HL-60 (cell line): Measurements from ENCODE around the gene EDRF1.

ENCODE experiments used
- DNase-seq, 2 experiments: peaks; one replicate each; pipeline ENCODE4 v3.0.0-alpha.2; 2010 to 2020; ENCODE audit warnings: low read depth in 1 of 2, low spot score in 1 of 2
- H3K27ac ChIP-seq: fragments of 250-450 bp; sonication (Bioruptor Pico); replicated peaks from 2 replicates; pipeline ENCODE4 v1.5.1; 2020; ENCODE audit warnings: mild to moderate bottlenecking, moderate library complexity
- H3K27me3 ChIP-seq: fragments of 250-450 bp; sonication (Bioruptor Pico); 2 replicates; pipeline ENCODE4 v1.5.1; 2021; ENCODE audit warnings: mild to moderate bottlenecking, moderate library complexity; ENCODE audit not compliant: insufficient read depth, poor library complexity, severe bottlenecking
- H3K4me3 ChIP-seq: replicated peaks from 2 replicates; pipeline ENCODE4 v1.5.1; 2011; ENCODE audit warnings: mild to moderate bottlenecking, control low read depth, low read length; ENCODE audit not compliant: insufficient read depth
- CTCF ChIP-seq: IDR thresholded peaks from one replicate; pipeline ENCODE4 v1.5.1; 2011; ENCODE audit warnings: low read length, control low read depth, inconsistent platforms; ENCODE audit not compliant: insufficient read depth
- GABPA ChIP-seq: IDR thresholded peaks from 2 replicates; pipeline ENCODE4 v1.6.1; 2012; ENCODE audit warnings: low read depth
- POLR2AphosphoS5 ChIP-seq: IDR thresholded peaks from 2 replicates; pipeline ENCODE4 v1.6.1; 2012; ENCODE audit warnings: low read depth
- REST ChIP-seq: IDR thresholded peaks from 2 replicates; pipeline ENCODE4 v1.6.1; 2012; ENCODE audit warnings: low read depth; ENCODE audit not compliant: insufficient replicate concordance
- SPI1 ChIP-seq: IDR thresholded peaks from 2 replicates; pipeline ENCODE4 v1.6.1; 2012; ENCODE audit warnings: low read depth, mild to moderate bottlenecking, borderline replicate concordance

The EDRF1 gene

DNA sequence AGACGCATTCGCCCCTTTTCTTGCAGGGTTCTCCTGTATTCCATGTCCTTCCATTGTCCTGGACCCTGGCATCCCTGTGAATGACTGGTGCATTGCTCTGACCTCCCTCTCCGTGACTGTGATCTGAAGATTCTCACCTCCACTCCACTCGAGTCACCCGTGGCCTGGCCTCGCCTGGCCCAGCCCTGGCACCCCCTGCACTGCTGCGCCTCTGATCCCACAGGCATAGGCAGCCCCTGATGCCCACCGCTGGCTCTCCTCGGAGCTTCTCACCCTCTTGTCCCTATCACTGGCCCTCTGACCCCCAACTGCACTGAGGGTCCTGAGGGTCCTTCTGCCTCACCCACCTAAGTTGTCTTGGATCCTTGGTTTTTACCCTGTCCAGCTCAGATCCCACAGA lies 58.3 kb downstream of the EDRF1 start:
- H3K27ac ChIP-seq, result no peak overlapping the region
- TF ChIP-seq GABPA, result no peak
- TF ChIP-seq POLR2AphosphoS5, result no peak
- no peak for TF ChIP-seq REST
- TF ChIP-seq SPI1, result no peak
- no peak for TF ChIP-seq CTCF
- H3K4me3 ChIP-seq, result no peak overlapping the region
- DNase-seq, result no peak
- no peaks in the 10 kb centered on the region for H3K27me3 ChIP-seq

GRCh38 chr10:125778556-125778955 lies 59.0 kb downstream of the EDRF1 start:
- TF ChIP-seq POLR2AphosphoS5 (no peak), GABPA (no peak), CTCF (no peak)
- H3K4me3 ChIP-seq, result no peak overlapping the region
- DNase-seq, result no peak
- H3K27ac ChIP-seq, result no peak overlapping the region
- H3K27me3 ChIP-seq, result no peaks in the 10 kb centered on the region

GRCh38 chr10:125779403-125780327 lies 60.2 kb downstream of the EDRF1 start:
- no peak overlapping the region for H3K4me3 ChIP-seq
- TF ChIP-seq GABPA (no peak), POLR2AphosphoS5 (no peak), REST (no peak), SPI1 (no peak), CTCF (no peak)
- H3K27me3 ChIP-seq, result no peaks in the 10 kb centered on the region
- H3K27ac ChIP-seq, result no peak overlapping the region
- DNase-seq, result no peak
